MM.1S (cell line): Measurements from ENCODE around the gene PLS3.

Experiments used
- DNase-seq: peaks from one replicate; pipeline ENCODE4 v3.0.0-alpha.2; 2015
- H2AFZ ChIP-seq: fragments of 300-600 bp; sonication (generic); 2 replicates; pipeline ENCODE4 v1.6.0; 2016; ENCODE audit warnings: antibody characterized with exemption, low read length
- H3F3A ChIP-seq: fragments of 300-600 bp; sonication (generic); 2 replicates; pipeline ENCODE4 v1.6.1; 2016; ENCODE audit warnings: mild to moderate bottlenecking, antibody characterized with exemption, low read length, moderate library complexity, mixed read lengths; ENCODE audit not compliant: insufficient read depth
- H3K27ac ChIP-seq: fragments of 300-600 bp; sonication (generic); 2 replicates; pipeline ENCODE4 v1.5.1; 2016; ENCODE audit warnings: mild to moderate bottlenecking, low read length
- H3K27me3 ChIP-seq: fragments of 300-600 bp; sonication (generic); replicated peaks from 2 replicates; pipeline ENCODE4 v1.6.0; 2016; ENCODE audit warnings: low read length; ENCODE audit not compliant: insufficient read depth
- H3K36me3 ChIP-seq: fragments of 300-600 bp; sonication (generic); replicated peaks from 2 replicates; pipeline ENCODE4 v1.6.1; 2016; ENCODE audit warnings: mild to moderate bottlenecking, low read length, mixed read lengths; ENCODE audit not compliant: insufficient read depth
- H3K4me1 ChIP-seq: fragments of 300-600 bp; sonication (generic); 2 replicates; pipeline ENCODE4 v1.6.1; 2016; ENCODE audit warnings: low read length, mixed read lengths
- H3K4me2 ChIP-seq: fragments of 300-600 bp; sonication (generic); 2 replicates; pipeline ENCODE4 v1.6.0; 2016; ENCODE audit warnings: low read depth, low read length
- H3K4me3 ChIP-seq: fragments of 300-600 bp; sonication (generic); 2 replicates; pipeline ENCODE4 v1.5.1; 2016; ENCODE audit warnings: low read length, mixed read lengths
- H3K79me2 ChIP-seq: fragments of 300-600 bp; sonication (generic); 2 replicates; pipeline ENCODE4 v1.6.1; 2016; ENCODE audit warnings: mixed run types, low read length, mixed read lengths
- H3K9ac ChIP-seq: fragments of 300-600 bp; sonication (generic); 2 replicates; pipeline ENCODE4 v1.6.1; 2016; ENCODE audit warnings: low read length, mixed read lengths
- H3K9me2 ChIP-seq: fragments of 300-600 bp; sonication (generic); replicated peaks from 2 replicates; pipeline ENCODE4 v1.6.1; 2016; ENCODE audit warnings: mild to moderate bottlenecking, low read length, mixed read lengths; ENCODE audit not compliant: insufficient read depth
- H3K9me3 ChIP-seq: fragments of 300-600 bp; sonication (generic); replicated peaks from 2 replicates; pipeline ENCODE4 v1.6.1; 2016; ENCODE audit warnings: mild to moderate bottlenecking, low read length, mixed read lengths; ENCODE audit not compliant: insufficient read depth
- H4K20me1 ChIP-seq: fragments of 300-600 bp; sonication (generic); 2 replicates; pipeline ENCODE4 v1.6.1; 2016; ENCODE audit warnings: mild to moderate bottlenecking, low read length, moderate library complexity, mixed read lengths; ENCODE audit not compliant: insufficient read depth
- EZH2 ChIP-seq: fragments of 300-600 bp; sonication (generic); optimal IDR thresholded peaks from 2 replicates; pipeline ENCODE3; 2017; ENCODE audit warnings: low read depth, mild to moderate bottlenecking, antibody characterized with exemption, low read length, mixed read lengths
- EZH2phosphoT487 ChIP-seq: fragments of 300-600 bp; sonication (generic); IDR thresholded peaks from 2 replicates; pipeline ENCODE4 v1.6.1; 2018; ENCODE audit warnings: antibody characterized with exemption, low read length
- TF ChIP-seq, protein P1 (sequence below): fragments of 300-600 bp; sonication (generic); IDR thresholded peaks from 2 replicates; pipeline ENCODE4 v1.5.1; 2016; ENCODE audit warnings: antibody characterized with exemption, low read length, mixed read lengths

PLS3 gene

DNA sequence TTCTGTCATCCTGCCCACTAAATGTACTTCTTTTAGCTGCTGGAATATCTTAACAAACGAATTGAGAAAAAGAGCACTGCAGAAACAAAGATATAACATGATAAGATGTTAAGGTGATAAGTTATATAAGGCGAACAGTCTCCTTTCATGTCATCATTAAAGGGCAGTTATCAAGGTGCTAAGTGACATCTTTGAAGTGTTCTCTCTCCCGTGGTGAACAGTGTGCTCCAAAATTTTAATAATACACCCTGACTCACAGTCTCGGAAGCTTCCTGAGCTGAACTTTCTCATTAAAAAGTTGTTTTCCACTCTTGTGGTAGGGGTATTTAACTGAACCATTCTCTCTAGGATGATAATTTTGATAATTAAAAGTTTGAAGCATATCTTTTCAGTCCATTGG lies 61.6 kb downstream of the PLS3 start:
- Histone ChIP-seq H3K4me2 (no peak overlapping the region), H3K27ac (no peak overlapping the region), H3K9ac (no peak overlapping the region), H4K20me1 (no peaks in the 10 kb centered on the region), H3K4me1 (no peaks in the 10 kb centered on the region), H3K27me3 (no peaks in the 10 kb centered on the region), H3K79me2 (no peaks in the 10 kb centered on the region), H3K9me2 (no peaks in the 10 kb centered on the region), H3K9me3 (no peaks in the 10 kb centered on the region), H2AFZ (no peak overlapping the region), H3K36me3 (no peaks in the 10 kb centered on the region), H3F3A (no peaks in the 10 kb centered on the region), H3K4me3 (no peak overlapping the region)
- TF ChIP-seq, protein P1, sequence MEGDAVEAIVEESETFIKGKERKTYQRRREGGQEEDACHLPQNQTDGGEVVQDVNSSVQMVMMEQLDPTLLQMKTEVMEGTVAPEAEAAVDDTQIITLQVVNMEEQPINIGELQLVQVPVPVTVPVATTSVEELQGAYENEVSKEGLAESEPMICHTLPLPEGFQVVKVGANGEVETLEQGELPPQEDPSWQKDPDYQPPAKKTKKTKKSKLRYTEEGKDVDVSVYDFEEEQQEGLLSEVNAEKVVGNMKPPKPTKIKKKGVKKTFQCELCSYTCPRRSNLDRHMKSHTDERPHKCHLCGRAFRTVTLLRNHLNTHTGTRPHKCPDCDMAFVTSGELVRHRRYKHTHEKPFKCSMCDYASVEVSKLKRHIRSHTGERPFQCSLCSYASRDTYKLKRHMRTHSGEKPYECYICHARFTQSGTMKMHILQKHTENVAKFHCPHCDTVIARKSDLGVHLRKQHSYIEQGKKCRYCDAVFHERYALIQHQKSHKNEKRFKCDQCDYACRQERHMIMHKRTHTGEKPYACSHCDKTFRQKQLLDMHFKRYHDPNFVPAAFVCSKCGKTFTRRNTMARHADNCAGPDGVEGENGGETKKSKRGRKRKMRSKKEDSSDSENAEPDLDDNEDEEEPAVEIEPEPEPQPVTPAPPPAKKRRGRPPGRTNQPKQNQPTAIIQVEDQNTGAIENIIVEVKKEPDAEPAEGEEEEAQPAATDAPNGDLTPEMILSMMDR: no peak
- TF ChIP-seq EZH2 (no peak), EZH2phosphoT487 (no peak)
- DNase-seq: no peak

GRCh38 chrX:115624916-115625315 lies 63.9 kb downstream of the PLS3 start:
- Histone ChIP-seq H3K36me3 (no peaks in the 10 kb centered on the region), H3K27me3 (no peaks in the 10 kb centered on the region), H3K4me2 (no peak overlapping the region)

DNA sequence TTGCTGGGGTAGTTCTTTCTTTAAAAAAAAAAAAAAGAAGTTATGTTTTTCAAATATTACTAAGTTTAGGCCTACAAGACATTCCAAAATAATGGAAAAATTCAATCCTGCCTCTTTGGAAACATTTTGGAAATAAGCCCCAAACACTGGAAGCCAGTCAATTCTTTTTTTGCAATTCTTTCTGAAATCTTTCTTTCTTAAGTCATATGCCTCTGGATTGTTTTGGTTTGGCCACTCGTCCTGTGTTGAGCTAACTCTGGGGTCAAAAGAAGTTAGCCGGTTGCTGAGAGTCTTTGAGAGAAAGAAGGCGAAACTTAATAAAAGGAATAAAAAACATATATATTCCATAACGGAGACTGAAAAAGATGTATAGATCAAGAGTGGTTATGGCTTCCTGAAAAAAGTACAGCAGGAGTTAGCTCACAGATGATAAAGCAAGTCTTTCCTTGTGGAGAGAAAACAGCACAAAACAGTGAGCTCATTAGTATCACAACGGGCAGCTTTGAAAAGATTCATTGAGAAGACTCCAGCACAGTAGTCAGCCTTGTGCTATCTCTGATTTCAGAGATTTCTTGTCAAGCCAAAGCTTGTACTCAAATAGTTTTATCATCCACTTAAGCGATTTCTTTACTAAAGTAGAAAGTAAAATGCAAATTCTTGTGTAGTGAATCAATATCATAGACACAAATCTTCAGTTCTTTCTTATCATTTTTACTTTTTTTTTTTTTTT lies 64.8 kb downstream of the PLS3 start:
- DNase-seq: no peak
- Histone ChIP-seq H3K4me3 (no peak overlapping the region), H3K36me3 (no peaks in the 10 kb centered on the region), H3K9me2 (no peaks in the 10 kb centered on the region), H3K4me2 (no peak overlapping the region), H3K9ac (no peak overlapping the region), H3K27me3 (no peaks in the 10 kb centered on the region), H3K27ac (no peak overlapping the region), H3F3A (no peaks in the 10 kb centered on the region), H3K4me1 (no peaks in the 10 kb centered on the region), H3K79me2 (no peaks in the 10 kb centered on the region), H2AFZ (no peak overlapping the region), H3K9me3 (no peaks in the 10 kb centered on the region), H4K20me1 (no peaks in the 10 kb centered on the region)
- TF ChIP-seq, protein P1: no peak
- TF ChIP-seq EZH2phosphoT487: no peak
- TF ChIP-seq EZH2: no peak

More at GRCh38 chrX:115624916-115625315, 63.9 kb downstream of the PLS3 start:
- Histone ChIP-seq H3K9me3 (no peaks in the 10 kb centered on the region), H3F3A (no peaks in the 10 kb centered on the region), H3K79me2 (no peaks in the 10 kb centered on the region), H3K9ac (no peak overlapping the region), H2AFZ (no peak overlapping the region), H3K4me1 (no peaks in the 10 kb centered on the region), H3K9me2 (no peaks in the 10 kb centered on the region), H3K27ac (no peak overlapping the region), H3K4me3 (no peak overlapping the region), H4K20me1 (no peaks in the 10 kb centered on the region)
- TF ChIP-seq, protein P1: no peak
- TF ChIP-seq EZH2phosphoT487 (no peak), EZH2 (no peak)
- no peak for DNase-seq
